HG03025 (cell line): ENCODE measurements around the gene CCT5.
"Not testable (repeated sequence)": the region's sequence is repeated elsewhere in the genome, so short reads cannot be mapped to it uniquely, and the experiment has no call there.

Experiments
- ATAC-seq: cut with Tn5 transposase; IDR thresholded peaks from one replicate; pipeline ENCODE4 v1.9.1; 2021; ENCODE audit warnings: mild to moderate bottlenecking, moderate library complexity; ENCODE audit not compliant: unreplicated experiment, low FRiP score

CCT5 gene

GRCh38 chr5:10244342-10244944 is 5.6 kb upstream of the CCT5 start:
- ATAC-seq: no peak

- no peak for ATAC-seq
Observed at GRCh38 chr5:10246761-10247160, 3.3 kb upstream of the CCT5 start.

DNA sequence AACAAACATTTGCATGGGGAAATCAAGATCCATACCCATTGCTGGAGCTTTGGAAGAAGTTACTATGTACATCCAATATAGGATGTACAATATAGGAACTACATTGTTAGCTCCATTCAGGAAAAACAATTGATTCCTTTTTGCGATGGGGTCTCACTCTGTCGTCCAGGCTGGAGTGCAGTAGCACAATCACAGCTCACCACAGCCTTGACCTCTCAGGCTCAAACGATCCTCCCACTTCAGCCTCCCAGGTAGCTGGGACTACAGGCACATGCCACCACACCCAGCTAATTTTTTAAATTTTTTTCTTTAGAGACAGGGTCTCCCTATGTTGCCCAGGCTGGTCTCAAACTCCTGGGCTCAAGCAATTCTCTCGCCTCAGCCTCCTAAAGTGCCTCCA is 2.9 kb upstream of the CCT5 start:
- ATAC-seq: not testable (repeated sequence)

GRCh38 chr5:10248378-10249260 is 1.5 kb upstream of the CCT5 start:
- no peak for ATAC-seq

- no peak for ATAC-seq
Observed at GRCh38 chr5:10250806-10251276, 761 bp downstream of the CCT5 start.

DNA sequence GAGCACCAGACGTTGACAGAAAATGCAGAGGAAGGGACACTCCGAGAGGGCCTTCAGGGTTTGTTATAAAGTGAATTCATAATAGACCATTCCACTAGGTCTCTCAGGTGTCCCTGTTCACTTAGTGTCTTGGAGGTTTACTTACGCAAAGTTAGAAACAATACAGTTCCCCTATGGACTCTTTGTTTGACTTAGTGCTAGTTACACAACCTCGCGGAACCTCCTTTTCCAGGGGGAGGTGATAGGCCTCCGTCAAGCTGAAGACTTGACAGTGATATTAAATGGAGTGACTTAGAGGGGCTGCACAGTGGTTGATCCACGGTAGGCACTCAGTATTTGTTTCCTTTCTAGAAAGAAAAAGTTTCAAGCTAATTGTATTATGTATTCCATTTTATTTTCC is 1.3 kb downstream of the CCT5 start:
- ATAC-seq: no peak

DNA sequence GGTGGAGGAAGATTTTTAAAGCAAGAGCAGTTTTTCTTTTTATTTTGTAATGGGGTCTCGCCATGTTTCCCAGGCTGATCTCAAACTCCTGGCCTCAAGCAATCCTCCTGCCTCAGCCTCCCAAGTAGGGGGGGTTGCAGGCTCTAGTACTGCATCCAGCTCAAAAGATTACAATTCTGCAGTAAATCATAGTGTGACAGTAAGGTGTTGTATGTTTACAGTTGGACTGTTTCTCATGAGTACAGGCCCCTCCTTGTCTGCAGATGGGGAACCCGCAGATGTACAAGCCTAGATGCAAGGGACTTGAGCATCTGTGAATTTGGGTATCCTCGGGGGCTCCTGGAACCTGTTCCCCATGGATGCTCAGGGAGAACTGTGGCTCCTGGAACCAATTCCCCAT is 3.3 kb downstream of the CCT5 start:
- ATAC-seq: no peak

- no peak for ATAC-seq
Observed at GRCh38 chr5:10254686-10255085, 4.6 kb downstream of the CCT5 start.

GRCh38 chr5:10257870-10258269 is 7.8 kb downstream of the CCT5 start:
- no peak for ATAC-seq

GRCh38 chr5:10259899-10260298 is 9.8 kb downstream of the CCT5 start:
- ATAC-seq: no peak

GRCh38 chr5:10261065-10261464 is 11.0 kb downstream of the CCT5 start:
- ATAC-seq: no peak

- no peak for ATAC-seq
Observed at GRCh38 chr5:10262121-10262774, 12.2 kb downstream of the CCT5 start.

DNA sequence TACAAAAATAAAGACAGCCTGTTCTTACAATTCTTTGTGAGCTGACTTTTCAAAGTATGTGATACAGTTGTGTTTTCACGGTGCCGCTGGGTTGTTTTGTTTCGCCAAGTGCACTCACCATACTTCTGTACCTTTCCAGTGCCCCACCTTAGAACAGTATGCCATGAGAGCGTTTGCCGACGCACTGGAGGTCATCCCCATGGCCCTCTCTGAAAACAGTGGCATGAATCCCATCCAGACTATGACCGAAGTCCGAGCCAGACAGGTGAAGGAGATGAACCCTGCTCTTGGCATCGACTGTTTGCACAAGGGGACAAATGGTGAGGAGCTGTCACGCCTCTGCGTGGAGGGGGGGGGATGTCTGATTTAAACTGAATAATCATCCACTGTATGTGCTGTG is 12.9 kb downstream of the CCT5 start:
- no peak for ATAC-seq

DNA sequence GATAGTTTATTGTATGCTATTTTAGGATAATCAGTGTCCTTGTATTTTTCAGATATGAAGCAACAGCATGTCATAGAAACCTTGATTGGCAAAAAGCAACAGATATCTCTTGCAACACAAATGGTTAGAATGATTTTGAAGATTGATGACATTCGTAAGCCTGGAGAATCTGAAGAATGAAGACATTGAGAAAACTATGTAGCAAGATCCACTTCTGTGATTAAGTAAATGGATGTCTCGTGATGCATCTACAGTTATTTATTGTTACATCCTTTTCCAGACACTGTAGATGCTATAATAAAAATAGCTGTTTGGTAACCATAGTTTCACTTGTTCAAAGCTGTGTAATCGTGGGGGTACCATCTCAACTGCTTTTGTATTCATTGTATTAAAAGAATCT is 14.5 kb downstream of the CCT5 start:
- ATAC-seq: no peak

GRCh38 chr5:10265245-10266109 is 15.4 kb downstream of the CCT5 start:
- ATAC-seq: no peak

- ATAC-seq: no peak
Observed at GRCh38 chr5:10266137-10266536, 16.1 kb downstream of the CCT5 start.

GRCh38 chr5:10266839-10267238 is 16.8 kb downstream of the CCT5 start:
- ATAC-seq: no peak

DNA sequence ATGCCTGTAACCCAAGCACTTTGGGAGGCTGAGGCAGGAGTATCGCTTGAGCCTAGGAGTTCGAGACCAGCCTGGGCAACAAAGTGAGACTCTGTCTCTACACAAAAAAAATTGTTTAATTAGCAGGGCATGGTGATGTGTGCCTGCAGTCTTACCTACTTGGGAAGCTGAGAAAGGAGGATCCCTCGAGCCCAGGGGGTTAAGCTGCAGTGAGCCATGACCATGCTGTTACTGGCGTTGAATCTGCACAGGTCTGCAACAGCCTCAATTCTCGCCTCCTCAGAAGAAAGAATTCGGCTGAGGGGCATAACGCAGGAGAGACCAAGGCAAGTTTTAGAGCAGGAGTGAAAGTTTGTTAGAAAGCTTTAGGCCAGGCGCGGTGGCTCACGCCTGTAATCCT is 18.0 kb downstream of the CCT5 start:
- no peak for ATAC-seq

GRCh38 chr5:10272053-10272874 is 22.2 kb downstream of the CCT5 start:
- ATAC-seq: no peak

DNA sequence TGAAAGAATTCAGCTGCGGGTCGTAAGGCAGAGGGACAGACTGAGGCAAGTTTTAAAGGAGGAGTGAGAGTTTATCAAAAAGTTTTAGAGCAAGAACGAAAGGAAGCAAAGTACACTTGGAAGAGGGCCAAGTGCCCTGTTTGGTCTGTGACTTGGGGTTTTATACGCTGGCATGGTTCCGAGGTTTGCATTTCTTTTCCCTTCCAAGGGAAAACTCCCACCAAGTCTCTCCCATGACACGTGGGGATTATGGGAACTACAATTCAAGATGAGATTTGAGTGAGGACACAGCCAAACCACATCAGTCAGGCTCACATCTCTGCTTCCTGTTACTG is 22.8 kb downstream of the CCT5 start:
- not testable (repeated sequence) for ATAC-seq
